ENCODE data around the gene KRT13. TPM values are rescaled to one million over a fixed set of nuclear protein-coding genes. Genes with fewer than 3 reads are reported as not detected.

The KRT13 gene
- total and polyA plus RNA-seq, 7 experiments from 2014 or later, result not detected

GRCh38 chr17:41521574-41522261, 16.3 kb upstream of the KRT13 start:
- no peak overlapping the region for H3K4me3 Mint-ChIP-seq
- no peaks in the 10 kb centered on the region for H3K9me3 ChIP-seq (ENCODE audit: control insufficient read depth in 2 of 3, low read length in 3 of 3)
- intact Hi-C loops (cut with micrococcal nuclease), result no loop called here
- H3K4me1 Mint-ChIP-seq, result peaks cover 0 to 3% (median 0%) of the 10 kb centered on the region in 7 donors
- H3K27ac ChIP-seq (ENCODE audit: low read depth, low read length), result no peak overlapping the region
- H3K4me1 ChIP-seq (ENCODE audit: control insufficient read depth in 2 of 2, insufficient read depth in 2 of 2, low read length in 2 of 2), result no peaks in the 10 kb centered on the region
- DNase-seq, result no peak
- peaks cover under 1 to 12% (median 1%) of the 10 kb centered on the region in 5 donors for H3K27me3 Mint-ChIP-seq
- H3K27me3 ChIP-seq (ENCODE audit: control insufficient read depth in 2 of 2, insufficient read depth in 2 of 2, low read length in 2 of 2), result peaks cover 0 to under 1% of the 10 kb centered on the region in 2 donors
- no peaks in the 10 kb centered on the region for H3K36me3 ChIP-seq (ENCODE audit: control insufficient read depth in 2 of 3, insufficient read depth in 3 of 3, low read length in 3 of 3)
- no peak for ATAC-seq
- no peak overlapping the region for H3K4me3 ChIP-seq (ENCODE audit: low read length)
- H3K9me3 Mint-ChIP-seq, result peaks cover 0 to 2% (median 0%) of the 10 kb centered on the region in 11 donors
- CTCF ChIA-PET, result no interaction called here
- no peaks in the 10 kb centered on the region for H3K36me3 Mint-ChIP-seq
- H3K27ac Mint-ChIP-seq, result no peak overlapping the region
- POLR2A ChIA-PET, result no interaction called here

- peaks cover 0 to 7% (median 0%) of the 10 kb centered on the region in 5 donors for H3K27me3 Mint-ChIP-seq
- H3K36me3 Mint-ChIP-seq, result no peaks in the 10 kb centered on the region
- H3K4me3 ChIP-seq (ENCODE audit: low read length), result no peak overlapping the region
Measured at GRCh38 chr17:41520821-41521521, 15.6 kb upstream of the KRT13 start.

GRCh38 chr17:41519501-41520224, 14.3 kb upstream of the KRT13 start:
- Mint-ChIP-seq H3K27ac (no peak overlapping the region), H3K9me3 (peaks cover 0 to 2% (median 0%) of the 10 kb centered on the region in 11 donors), H3K4me1 (peaks cover 0 to 2% (median 0%) of the 10 kb centered on the region in 7 donors), H3K36me3 (no peaks in the 10 kb centered on the region), H3K4me3 (no peak overlapping the region), H3K27me3 (no peaks in the 10 kb centered on the region)
- Histone ChIP-seq H3K27me3 (ENCODE audit: control insufficient read depth in 2 of 2, insufficient read depth in 2 of 2, low read length in 2 of 2) (no peaks in the 10 kb centered on the region), H3K36me3 (ENCODE audit: control insufficient read depth in 2 of 3, insufficient read depth in 3 of 3, low read length in 3 of 3) (no peaks in the 10 kb centered on the region), H3K4me1 (ENCODE audit: control insufficient read depth in 2 of 2, insufficient read depth in 2 of 2, low read length in 2 of 2) (no peaks in the 10 kb centered on the region), H3K27ac (ENCODE audit: low read depth, low read length) (no peak overlapping the region), H3K9me3 (ENCODE audit: control insufficient read depth in 2 of 3, low read length in 3 of 3) (no peaks in the 10 kb centered on the region), H3K4me3 (ENCODE audit: low read length) (no peak overlapping the region)
- DNase-seq (no peak), ATAC-seq (no peak)
- POLR2A ChIA-PET, result no interaction called here
- intact Hi-C loops (cut with micrococcal nuclease), result no loop called here
- CTCF ChIA-PET, result no interaction called here

More at GRCh38 chr17:41520821-41521521, 15.6 kb upstream of the KRT13 start:
- H3K4me1 ChIP-seq (ENCODE audit: control insufficient read depth in 2 of 2, insufficient read depth in 2 of 2, low read length in 2 of 2), result no peaks in the 10 kb centered on the region
- ATAC-seq (no peak), DNase-seq (no peak)
- POLR2A ChIA-PET, result no interaction called here
- H3K4me3 Mint-ChIP-seq, result no peak overlapping the region
- peaks cover 0 to 3% (median 0%) of the 10 kb centered on the region in 7 donors for H3K4me1 Mint-ChIP-seq
- H3K27ac ChIP-seq (ENCODE audit: low read depth, low read length), result no peak overlapping the region
- H3K9me3 ChIP-seq (ENCODE audit: control insufficient read depth in 2 of 3, low read length in 3 of 3), result no peaks in the 10 kb centered on the region
- intact Hi-C loops (cut with micrococcal nuclease), result no loop called here
- CTCF ChIA-PET, result no interaction called here
- no peaks in the 10 kb centered on the region for H3K36me3 ChIP-seq (ENCODE audit: control insufficient read depth in 2 of 3, insufficient read depth in 3 of 3, low read length in 3 of 3)
- peaks cover 0 to 2% (median 0%) of the 10 kb centered on the region in 11 donors for H3K9me3 Mint-ChIP-seq
- H3K27me3 ChIP-seq (ENCODE audit: control insufficient read depth in 2 of 2, insufficient read depth in 2 of 2, low read length in 2 of 2), result no peaks in the 10 kb centered on the region
- H3K27ac Mint-ChIP-seq, result no peak overlapping the region

GRCh38 chr17:41518789-41519449, 13.5 kb upstream of the KRT13 start, which contains the start of gene KRT15:
Gene KRT15, minus strand, starts transcription at chr17:41518890. Its CDS starts 63 bp downstream, at chr17:41518827.
- DNase-seq (no peak), ATAC-seq (no peak)
- H3K36me3 Mint-ChIP-seq, result no peaks in the 10 kb centered on the region
- peaks cover 0 to 2% (median 0%) of the 10 kb centered on the region in 11 donors for H3K9me3 Mint-ChIP-seq
- H3K4me1 Mint-ChIP-seq, result peaks cover 0 to 2% (median 0%) of the 10 kb centered on the region in 7 donors
- intact Hi-C loops (cut with micrococcal nuclease), result no loop called here
- Histone ChIP-seq H3K36me3 (ENCODE audit: control insufficient read depth in 2 of 3, insufficient read depth in 3 of 3, low read length in 3 of 3) (no peaks in the 10 kb centered on the region), H3K27me3 (ENCODE audit: control insufficient read depth in 2 of 2, insufficient read depth in 2 of 2, low read length in 2 of 2) (no peaks in the 10 kb centered on the region), H3K4me3 (ENCODE audit: low read length) (no peak within 1 kb of the TSS), H3K9me3 (ENCODE audit: control insufficient read depth in 2 of 3, low read length in 3 of 3) (no peaks in the 10 kb centered on the region), H3K4me1 (ENCODE audit: control insufficient read depth in 2 of 2, insufficient read depth in 2 of 2, low read length in 2 of 2) (no peaks in the 10 kb centered on the region), H3K27ac (ENCODE audit: low read depth, low read length) (no peak within 1 kb of the TSS)
- no peaks in the 10 kb centered on the region for H3K27me3 Mint-ChIP-seq
- no peak within 1 kb of the TSS for H3K27ac Mint-ChIP-seq
- CTCF ChIA-PET, result no interaction called here
- POLR2A ChIA-PET, result no interaction called here
- H3K4me3 Mint-ChIP-seq, result no peak within 1 kb of the TSS

- CTCF ChIA-PET, result no interaction called here
Measured at GRCh38 chr17:41518031-41518430, 12.6 kb upstream of the KRT13 start.

GRCh38 chr17:41516830-41517283, 11.4 kb upstream of the KRT13 start:
- POLR2A ChIA-PET, result no interaction called here

More at GRCh38 chr17:41518031-41518430, 12.6 kb upstream of the KRT13 start:
- POLR2A ChIA-PET, result no interaction called here
- ATAC-seq (no peak), DNase-seq (no peak)
- Mint-ChIP-seq H3K4me1 (peaks cover 0 to 2% (median 0%) of the 10 kb centered on the region in 7 donors), H3K4me3 (no peak overlapping the region), H3K27ac (no peak overlapping the region), H3K27me3 (no peaks in the 10 kb centered on the region), H3K36me3 (no peaks in the 10 kb centered on the region), H3K9me3 (peaks cover 0 to 2% (median 0%) of the 10 kb centered on the region in 11 donors)
- Histone ChIP-seq H3K9me3 (ENCODE audit: control insufficient read depth in 2 of 3, low read length in 3 of 3) (no peaks in the 10 kb centered on the region), H3K36me3 (ENCODE audit: control insufficient read depth in 2 of 3, insufficient read depth in 3 of 3, low read length in 3 of 3) (no peaks in the 10 kb centered on the region), H3K27me3 (ENCODE audit: control insufficient read depth in 2 of 2, insufficient read depth in 2 of 2, low read length in 2 of 2) (no peaks in the 10 kb centered on the region), H3K4me1 (ENCODE audit: control insufficient read depth in 2 of 2, insufficient read depth in 2 of 2, low read length in 2 of 2) (no peaks in the 10 kb centered on the region), H3K4me3 (ENCODE audit: low read length) (no peak overlapping the region), H3K27ac (ENCODE audit: low read depth, low read length) (no peak overlapping the region)
- intact Hi-C loops (cut with micrococcal nuclease), result no loop called here

More at GRCh38 chr17:41516830-41517283, 11.4 kb upstream of the KRT13 start:
- DNase-seq, result no peak
- intact Hi-C loops (cut with micrococcal nuclease), result no loop called here
- Mint-ChIP-seq H3K27me3 (no peaks in the 10 kb centered on the region), H3K4me3 (no peak overlapping the region), H3K36me3 (no peaks in the 10 kb centered on the region), H3K4me1 (peaks cover 0 to 2% (median 0%) of the 10 kb centered on the region in 7 donors), H3K9me3 (peaks cover 0 to 2% (median 0%) of the 10 kb centered on the region in 11 donors), H3K27ac (no peak overlapping the region)
- CTCF ChIA-PET, result no interaction called here
- H3K9me3 ChIP-seq (ENCODE audit: control insufficient read depth in 2 of 3, low read length in 3 of 3), result no peaks in the 10 kb centered on the region
- H3K36me3 ChIP-seq (ENCODE audit: control insufficient read depth in 2 of 3, insufficient read depth in 3 of 3, low read length in 3 of 3), result no peaks in the 10 kb centered on the region
- no peak for ATAC-seq
- H3K27ac ChIP-seq (ENCODE audit: low read depth, low read length), result no peak overlapping the region
- no peak overlapping the region for H3K4me3 ChIP-seq (ENCODE audit: low read length)
- no peaks in the 10 kb centered on the region for H3K27me3 ChIP-seq (ENCODE audit: control insufficient read depth in 2 of 2, insufficient read depth in 2 of 2, low read length in 2 of 2)
- no peaks in the 10 kb centered on the region for H3K4me1 ChIP-seq (ENCODE audit: control insufficient read depth in 2 of 2, insufficient read depth in 2 of 2, low read length in 2 of 2)
